Measurements from ENCODE around the gene SLC4A1AP. TPM values are rescaled to one million over a fixed set of nuclear protein-coding genes. Genes with fewer than 3 reads are reported as not detected.

The SLC4A1AP gene
- total RNA-seq, 1 experiment from 2014 or later: 20.8 TPM

DNA sequence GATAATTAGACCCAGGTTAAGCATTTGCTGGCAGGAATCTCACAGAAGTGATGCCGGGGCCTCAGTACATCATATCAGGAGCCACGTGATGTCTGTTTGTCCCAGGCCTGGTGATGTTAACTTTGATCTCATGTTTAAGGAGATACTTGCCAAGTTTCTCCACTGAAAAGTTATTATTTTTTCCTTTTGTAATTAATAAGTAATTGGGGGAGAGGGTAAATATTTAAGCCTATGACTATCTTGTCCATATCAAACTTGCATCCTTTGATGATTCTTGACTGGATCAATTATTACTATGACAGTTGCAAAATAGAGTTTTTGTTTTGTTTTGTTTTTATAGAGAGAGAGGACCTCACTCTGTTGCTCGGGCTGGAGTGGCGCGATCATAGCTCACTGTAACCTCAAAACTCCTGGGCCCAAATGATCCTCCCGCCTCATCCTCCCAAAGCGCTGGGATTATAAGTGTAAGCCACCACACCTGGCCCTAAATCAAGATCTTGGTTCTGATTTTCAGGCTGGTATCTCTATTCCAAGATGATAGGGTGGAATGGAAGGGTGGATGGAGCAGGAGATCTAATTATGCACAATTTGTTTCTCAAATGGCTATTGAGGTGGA is 46.4 kb downstream of the SLC4A1AP start:
- no peak overlapping the region for H3K23ac ChIP-seq (ENCODE audit: insufficient read length, low read depth, low read length)
- H3K18ac ChIP-seq (ENCODE audit: insufficient read length, low read depth, low read length): no peak overlapping the region
- H3K36me3 Mint-ChIP-seq (ENCODE audit: insufficient read depth in 1 of 3, low read depth in 3 of 3): no peaks in the 10 kb centered on the region; a peak in 1 of 7 replicates
- H3K4me3 Mint-ChIP-seq: no peak overlapping the region
- no peak overlapping the region for H3K9ac ChIP-seq (ENCODE audit: extremely low read depth, insufficient read length, low read length)
- no peak for DNase-seq
- no peak overlapping the region for H2BK20ac ChIP-seq (ENCODE audit: low read depth, low read length, poor library complexity, severe bottlenecking)
- H3K4me1 Mint-ChIP-seq: peaks cover 11 to 20% of the 10 kb centered on the region in 2 experiments
- H2BK5ac ChIP-seq (ENCODE audit: insufficient read length, low read length): no peak overlapping the region
- H3K27ac ChIP-seq (ENCODE audit: insufficient read length, low read depth, low read length): no peak overlapping the region
- WGBS (ENCODE audit: extremely low coverage, insufficient read length, low lambda C conversion rate): no CpG with 5 or more reads among the region's 7 CpGs
- no peak overlapping the region for H3K56ac ChIP-seq (ENCODE audit: insufficient read length, low read depth, low read length)
- H4K8ac ChIP-seq (replicated peaks; ENCODE audit: insufficient read length, low read depth, low read length): no peak overlapping the region
- H3K4me2 ChIP-seq (ENCODE audit: insufficient read depth, insufficient read length, low read length): no peak overlapping the region
- H4K5ac ChIP-seq (ENCODE audit: insufficient read length, low read depth, low read length): no peak overlapping the region
- no peak overlapping the region for H3K14ac ChIP-seq (ENCODE audit: insufficient read depth, low read length)
- H3K79me1 ChIP-seq (ENCODE audit: insufficient read depth, low read depth, low read length, poor library complexity, severe bottlenecking): no peaks in the 10 kb centered on the region
- TF ChIP-seq, protein P1, sequence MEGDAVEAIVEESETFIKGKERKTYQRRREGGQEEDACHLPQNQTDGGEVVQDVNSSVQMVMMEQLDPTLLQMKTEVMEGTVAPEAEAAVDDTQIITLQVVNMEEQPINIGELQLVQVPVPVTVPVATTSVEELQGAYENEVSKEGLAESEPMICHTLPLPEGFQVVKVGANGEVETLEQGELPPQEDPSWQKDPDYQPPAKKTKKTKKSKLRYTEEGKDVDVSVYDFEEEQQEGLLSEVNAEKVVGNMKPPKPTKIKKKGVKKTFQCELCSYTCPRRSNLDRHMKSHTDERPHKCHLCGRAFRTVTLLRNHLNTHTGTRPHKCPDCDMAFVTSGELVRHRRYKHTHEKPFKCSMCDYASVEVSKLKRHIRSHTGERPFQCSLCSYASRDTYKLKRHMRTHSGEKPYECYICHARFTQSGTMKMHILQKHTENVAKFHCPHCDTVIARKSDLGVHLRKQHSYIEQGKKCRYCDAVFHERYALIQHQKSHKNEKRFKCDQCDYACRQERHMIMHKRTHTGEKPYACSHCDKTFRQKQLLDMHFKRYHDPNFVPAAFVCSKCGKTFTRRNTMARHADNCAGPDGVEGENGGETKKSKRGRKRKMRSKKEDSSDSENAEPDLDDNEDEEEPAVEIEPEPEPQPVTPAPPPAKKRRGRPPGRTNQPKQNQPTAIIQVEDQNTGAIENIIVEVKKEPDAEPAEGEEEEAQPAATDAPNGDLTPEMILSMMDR (conservative IDR thresholded peaks at IDR 0.05): no peak
- H2AK5ac ChIP-seq (ENCODE audit: insufficient read length, low read length): no peak overlapping the region
- no peak overlapping the region for H3T11ph ChIP-seq (ENCODE audit: low read length)
- H4K91ac ChIP-seq (ENCODE audit: insufficient read length, low read depth, low read length): no peak overlapping the region
- no peak overlapping the region for H3K27ac Mint-ChIP-seq
- H3K4ac ChIP-seq (ENCODE audit: low read depth, low read length): no peak overlapping the region
- H3K9me3 ChIP-seq (ENCODE audit: control insufficient read depth, low read depth, low read length): no peaks in the 10 kb centered on the region
- no peaks in the 10 kb centered on the region for H3K27me3 ChIP-seq (ENCODE audit: insufficient read depth, low read length)
- H2AFZ ChIP-seq (ENCODE audit: low read length): no peak overlapping the region
- peaks cover 4% of the 10 kb centered on the region; the same call in 1 of the 2 replicates for H3K4me1 ChIP-seq (ENCODE audit: insufficient read depth, low read length)
- peaks cover 4% of the 10 kb centered on the region for H3K23me2 ChIP-seq (ENCODE audit: insufficient read length, low read depth, low read length, poor library complexity, severe bottlenecking)
- H4K20me1 ChIP-seq (ENCODE audit: control insufficient read depth, insufficient read depth, insufficient read length): no peaks in the 10 kb centered on the region
- no peak overlapping the region for H2BK12ac ChIP-seq (ENCODE audit: insufficient read length, low read depth, low read length)
- H3K79me2 ChIP-seq (ENCODE audit: insufficient read depth, low read length): no peaks in the 10 kb centered on the region
- no peak overlapping the region for H2BK15ac ChIP-seq (ENCODE audit: low read depth, low read length)
- H2BK120ac ChIP-seq (ENCODE audit: low read depth, low read length, poor library complexity, severe bottlenecking): no peak overlapping the region
- peaks cover 7% of the 10 kb centered on the region for H3K27me3 Mint-ChIP-seq (ENCODE audit: low read depth)
- no peaks in the 10 kb centered on the region for H3K9me3 Mint-ChIP-seq

Measured in H9 (cell line).